ENCODE results near the gene H19. TPM values are rescaled to one million over a fixed set of nuclear protein-coding genes. Genes with fewer than 3 reads are reported as not detected.

H19 gene
- total RNA-seq, 1 experiment from 2014 or later, result 0.38 TPM

- intact Hi-C loops (cut with micrococcal nuclease; ENCODE audit: unreplicated experiment), result no loop called here
- Mint-ChIP-seq H3K27ac (ENCODE audit: unreplicated experiment) (no peak overlapping the region), H3K4me3 (ENCODE audit: low read depth, unreplicated experiment) (no peak overlapping the region), H3K9me3 (ENCODE audit: low read depth, unreplicated experiment) (no peaks in the 10 kb centered on the region), H3K4me1 (ENCODE audit: low read depth, unreplicated experiment) (no peaks in the 10 kb centered on the region), H3K36me3 (ENCODE audit: insufficient read depth, unreplicated experiment) (no peaks in the 10 kb centered on the region), H3K27me3 (ENCODE audit: unreplicated experiment) (no peaks in the 10 kb centered on the region)
- TF ChIP-seq, protein P1, sequence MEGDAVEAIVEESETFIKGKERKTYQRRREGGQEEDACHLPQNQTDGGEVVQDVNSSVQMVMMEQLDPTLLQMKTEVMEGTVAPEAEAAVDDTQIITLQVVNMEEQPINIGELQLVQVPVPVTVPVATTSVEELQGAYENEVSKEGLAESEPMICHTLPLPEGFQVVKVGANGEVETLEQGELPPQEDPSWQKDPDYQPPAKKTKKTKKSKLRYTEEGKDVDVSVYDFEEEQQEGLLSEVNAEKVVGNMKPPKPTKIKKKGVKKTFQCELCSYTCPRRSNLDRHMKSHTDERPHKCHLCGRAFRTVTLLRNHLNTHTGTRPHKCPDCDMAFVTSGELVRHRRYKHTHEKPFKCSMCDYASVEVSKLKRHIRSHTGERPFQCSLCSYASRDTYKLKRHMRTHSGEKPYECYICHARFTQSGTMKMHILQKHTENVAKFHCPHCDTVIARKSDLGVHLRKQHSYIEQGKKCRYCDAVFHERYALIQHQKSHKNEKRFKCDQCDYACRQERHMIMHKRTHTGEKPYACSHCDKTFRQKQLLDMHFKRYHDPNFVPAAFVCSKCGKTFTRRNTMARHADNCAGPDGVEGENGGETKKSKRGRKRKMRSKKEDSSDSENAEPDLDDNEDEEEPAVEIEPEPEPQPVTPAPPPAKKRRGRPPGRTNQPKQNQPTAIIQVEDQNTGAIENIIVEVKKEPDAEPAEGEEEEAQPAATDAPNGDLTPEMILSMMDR (IDR thresholded peaks at IDR 0.05; ENCODE audit: unreplicated experiment), result no peak
- BruUV-seq (replicated peaks), result no TSS peak
- CTCF ChIA-PET, result no interaction called here
- no peak for DNase-seq
Observed at GRCh38 chr11:1959786-1960185, 37.9 kb downstream of the H19 start.

- no TSS peak for BruUV-seq (replicated peaks)
- no peak for DNase-seq
- Mint-ChIP-seq H3K27ac (ENCODE audit: unreplicated experiment) (no peak overlapping the region), H3K4me3 (ENCODE audit: low read depth, unreplicated experiment) (no peak overlapping the region), H3K36me3 (ENCODE audit: insufficient read depth, unreplicated experiment) (no peaks in the 10 kb centered on the region), H3K9me3 (ENCODE audit: low read depth, unreplicated experiment) (no peaks in the 10 kb centered on the region), H3K27me3 (ENCODE audit: unreplicated experiment) (no peaks in the 10 kb centered on the region), H3K4me1 (ENCODE audit: low read depth, unreplicated experiment) (no peaks in the 10 kb centered on the region)
- TF ChIP-seq, protein P1 (IDR thresholded peaks at IDR 0.05; ENCODE audit: unreplicated experiment), result no peak
- CTCF ChIA-PET, result no interaction called here
- intact Hi-C loops (cut with micrococcal nuclease; ENCODE audit: unreplicated experiment), result no loop called here
Observed at GRCh38 chr11:1958367-1958766, 39.3 kb downstream of the H19 start.

GRCh38 chr11:1953489-1954266 is 44.0 kb downstream of the H19 start:
- H3K36me3 Mint-ChIP-seq (ENCODE audit: insufficient read depth, unreplicated experiment), result no peaks in the 10 kb centered on the region
- DNase-seq, result no peak
- H3K9me3 Mint-ChIP-seq (ENCODE audit: low read depth, unreplicated experiment), result no peaks in the 10 kb centered on the region
- BruUV-seq (replicated peaks), result no TSS peak
- H3K4me3 Mint-ChIP-seq (ENCODE audit: low read depth, unreplicated experiment), result no peak overlapping the region
- no peaks in the 10 kb centered on the region for H3K4me1 Mint-ChIP-seq (ENCODE audit: low read depth, unreplicated experiment)
- intact Hi-C loops (cut with micrococcal nuclease; ENCODE audit: unreplicated experiment), result no loop called here
- H3K27me3 Mint-ChIP-seq (ENCODE audit: unreplicated experiment), result no peaks in the 10 kb centered on the region
- CTCF ChIA-PET, result no interaction called here
- TF ChIP-seq, protein P1 (IDR thresholded peaks at IDR 0.05; ENCODE audit: unreplicated experiment), result no peak
- H3K27ac Mint-ChIP-seq (ENCODE audit: unreplicated experiment), result no peak overlapping the region

GRCh38 chr11:1952806-1953482 is 44.7 kb downstream of the H19 start:
- H3K4me3 Mint-ChIP-seq (ENCODE audit: low read depth, unreplicated experiment), result no peak overlapping the region
- no peak for DNase-seq
- TF ChIP-seq, protein P1 (IDR thresholded peaks at IDR 0.05; ENCODE audit: unreplicated experiment), result no peak
- intact Hi-C loops (cut with micrococcal nuclease; ENCODE audit: unreplicated experiment), result no loop called here
- BruUV-seq (replicated peaks), result no TSS peak
- H3K27ac Mint-ChIP-seq (ENCODE audit: unreplicated experiment), result no peak overlapping the region
- no peaks in the 10 kb centered on the region for H3K4me1 Mint-ChIP-seq (ENCODE audit: low read depth, unreplicated experiment)
- H3K36me3 Mint-ChIP-seq (ENCODE audit: insufficient read depth, unreplicated experiment), result no peaks in the 10 kb centered on the region
- H3K9me3 Mint-ChIP-seq (ENCODE audit: low read depth, unreplicated experiment), result no peaks in the 10 kb centered on the region
- H3K27me3 Mint-ChIP-seq (ENCODE audit: unreplicated experiment), result no peaks in the 10 kb centered on the region
- CTCF ChIA-PET, result no interaction called here
